Thoracic aorta (tissue), 2 donors: ENCODE measurements around the gene EPHB2. TPM values are rescaled to one million over a fixed set of nuclear protein-coding genes. Genes with fewer than 3 reads are reported as not detected.

Experiments
- ATAC-seq: fragments of 150-250 bp; one replicate; pipeline ENCODE4 v1.8.0; 2017; ENCODE audit warnings: low read depth; ENCODE audit not compliant: insufficient number of reproducible peaks, low FRiP score
- DNase-seq: peaks from one replicate; pipeline ENCODE4 v3.0.0-alpha.2; 2020; ENCODE audit warnings: low spot score
- H3K27ac ChIP-seq, 2 donors: fragments of 200-600 bp; sonication (generic); 1 replicate in 1 of 2; 2 replicates in 1 of 2; pipeline ENCODE4 v1.5.1; 2016; ENCODE audit warnings: mild to moderate bottlenecking in 2 of 2, moderate library complexity in 2 of 2
- H3K27me3 ChIP-seq: fragments of 200-600 bp; sonication (generic); replicated peaks from 2 replicates; pipeline ENCODE4 v1.6.0; 2016; ENCODE audit warnings: mild to moderate bottlenecking; ENCODE audit not compliant: insufficient read depth
- H3K36me3 ChIP-seq: fragments of 200-600 bp; sonication (generic); one replicate; pipeline ENCODE4 v1.5.1; 2016
- H3K4me1 ChIP-seq, 2 donors: fragments of 200-600 bp; sonication (generic); 1 replicate in 1 of 2; 2 replicates in 1 of 2; pipeline versions ENCODE4 v1.5.1 to v1.6.0; 2016; ENCODE audit warnings: low read depth in 2 of 2, mild to moderate bottlenecking in 1 of 2; ENCODE audit not compliant: control insufficient read depth in 1 of 2
- H3K4me3 ChIP-seq: fragments of 200-600 bp; sonication (generic); 2 replicates; pipeline ENCODE4 v1.5.1; 2016; ENCODE audit warnings: mild to moderate bottlenecking
- H3K9me3 ChIP-seq: fragments of 200-600 bp; sonication (generic); 2 replicates; pipeline ENCODE4 v1.5.1; 2016
- CTCF ChIP-seq: fragments of 200-600 bp; sonication (generic); IDR thresholded peaks from one replicate; pipeline ENCODE4 v1.5.1; 2019; ENCODE audit warnings: antibody characterized with exemption
- total RNA-seq, 2 donors: library from RNA; depleted of rRNA; stranded (reverse); fragments of >200 nt; gene quantifications; one replicate each; pipeline versions ENCODE4 v1.1.0 to v1.2.3, GENCODE V29; 2016

Gene EPHB2
- total RNA-seq, 2 donors from 2014 or later = 9.3 to 10.0 TPM

DNA sequence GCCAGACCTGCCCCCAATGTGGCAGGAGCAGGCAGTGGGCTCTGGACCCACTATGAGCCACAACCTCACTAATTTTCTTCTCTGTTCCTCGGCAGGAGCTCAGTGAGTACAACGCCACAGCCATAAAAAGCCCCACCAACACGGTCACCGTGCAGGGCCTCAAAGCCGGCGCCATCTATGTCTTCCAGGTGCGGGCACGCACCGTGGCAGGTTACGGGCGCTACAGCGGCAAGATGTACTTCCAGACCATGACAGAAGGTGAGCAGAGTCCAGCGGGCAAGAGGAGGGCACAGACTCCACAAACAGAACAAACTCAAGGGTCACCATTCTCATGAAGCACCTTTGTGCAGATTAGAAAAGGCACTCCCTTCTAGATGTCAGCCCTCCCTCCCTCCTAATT, 182.2 kb downstream of the EPHB2 start:
- H3K27me3 ChIP-seq = no peaks in the 10 kb centered on the region
- H3K4me1 ChIP-seq = peaks cover 0 to 9% of the 10 kb centered on the region in 2 donors
- H3K9me3 ChIP-seq = no peaks in the 10 kb centered on the region
- ATAC-seq = no peak
- H3K36me3 ChIP-seq = no peaks in the 10 kb centered on the region
- DNase-seq = no peak
- no peak overlapping the region for H3K27ac ChIP-seq
- TF ChIP-seq CTCF = no peak
- no peak overlapping the region for H3K4me3 ChIP-seq

- no peaks in the 10 kb centered on the region for H3K27me3 ChIP-seq
- H3K27ac ChIP-seq = no peak overlapping the region
- no peak for TF ChIP-seq CTCF
- peaks cover 0 to 9% of the 10 kb centered on the region in 2 donors for H3K4me1 ChIP-seq
- H3K36me3 ChIP-seq = no peaks in the 10 kb centered on the region
- H3K4me3 ChIP-seq = no peak overlapping the region
- ATAC-seq (no peak), DNase-seq (no peak)
- no peaks in the 10 kb centered on the region for H3K9me3 ChIP-seq
These were observed 182.7 kb downstream of the EPHB2 start for GRCh38 chr1:22893292-22893691.

- no peaks in the 10 kb centered on the region for H3K36me3 ChIP-seq
- no peaks in the 10 kb centered on the region for H3K4me1 ChIP-seq
- no peak for TF ChIP-seq CTCF
- no peaks in the 10 kb centered on the region for H3K27me3 ChIP-seq
- no peak overlapping the region for H3K4me3 ChIP-seq
- H3K9me3 ChIP-seq = no peaks in the 10 kb centered on the region
- no peak for DNase-seq
- ATAC-seq = no peak
- no peak overlapping the region for H3K27ac ChIP-seq
These were observed 184.7 kb downstream of the EPHB2 start for GRCh38 chr1:22895357-22895756.

GRCh38 chr1:22896184-22896583, 185.5 kb downstream of the EPHB2 start:
- Histone ChIP-seq H3K4me1 (no peaks in the 10 kb centered on the region), H3K27me3 (no peaks in the 10 kb centered on the region), H3K27ac (no peak overlapping the region), H3K36me3 (no peaks in the 10 kb centered on the region), H3K9me3 (no peaks in the 10 kb centered on the region), H3K4me3 (no peak overlapping the region)
- DNase-seq (no peak), ATAC-seq (no peak)
- no peak for TF ChIP-seq CTCF

DNA sequence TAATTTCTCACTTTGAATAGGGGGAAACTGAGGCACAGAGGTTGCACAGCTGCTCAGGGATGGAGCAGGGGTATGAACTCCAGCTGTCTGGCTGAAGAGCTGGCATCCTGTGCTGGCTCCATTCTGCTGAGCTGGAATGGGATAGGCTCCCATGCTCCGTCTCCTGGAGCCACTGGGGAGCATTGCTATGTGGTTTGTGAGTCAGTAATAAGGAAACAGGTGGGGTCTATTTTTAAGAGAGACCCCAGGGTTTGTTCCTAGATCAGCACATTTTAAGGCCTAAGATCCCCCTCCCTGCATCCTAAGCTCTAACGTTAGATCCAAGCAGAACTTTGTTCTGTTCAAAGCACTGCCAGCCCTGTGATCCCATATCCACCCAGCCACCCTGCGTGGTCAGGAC, 189.8 kb downstream of the EPHB2 start:
- H3K36me3 ChIP-seq = no peaks in the 10 kb centered on the region
- no peaks in the 10 kb centered on the region for H3K4me1 ChIP-seq
- DNase-seq (no peak), ATAC-seq (no peak)
- no peaks in the 10 kb centered on the region for H3K27me3 ChIP-seq
- no peak for TF ChIP-seq CTCF
- no peak overlapping the region for H3K27ac ChIP-seq
- H3K4me3 ChIP-seq = no peak overlapping the region
- H3K9me3 ChIP-seq = no peaks in the 10 kb centered on the region
